TTC549 (cell line): ENCODE results near the gene PDLIM7.

Experiments
- FAIRE-seq: peaks from 2 replicates; lab custom pipeline; 2012; peaks lifted over from hg19 to GRCh38; lab: Jason Lieb, UNC

Gene PDLIM7

GRCh38 chr5:177456591-177456964 lies 40.8 kb downstream of the PDLIM7 start:
- no peak for FAIRE-seq

GRCh38 chr5:177455661-177456590 lies 41.5 kb downstream of the PDLIM7 start:
- no peak for FAIRE-seq

GRCh38 chr5:177455036-177455660 lies 42.3 kb downstream of the PDLIM7 start:
- no peak for FAIRE-seq

- FAIRE-seq = no peak
Measured at GRCh38 chr5:177454397-177455035, 42.9 kb downstream of the PDLIM7 start.

- no peak for FAIRE-seq
Measured at GRCh38 chr5:177453852-177454396, 43.5 kb downstream of the PDLIM7 start.

- FAIRE-seq = no peak
Measured at GRCh38 chr5:177452688-177453638, 44.4 kb downstream of the PDLIM7 start.

GRCh38 chr5:177450667-177451424 lies 46.6 kb downstream of the PDLIM7 start:
- no peak for FAIRE-seq

GRCh38 chr5:177449140-177450061 lies 48.0 kb downstream of the PDLIM7 start:
- no peak for FAIRE-seq

- no peak for FAIRE-seq
Measured at GRCh38 chr5:177448244-177448950, 49.0 kb downstream of the PDLIM7 start.

- FAIRE-seq = no peak
Measured at GRCh38 chr5:177447611-177448243, 49.7 kb downstream of the PDLIM7 start.

- no peak for FAIRE-seq
Measured at GRCh38 chr5:177447066-177447610, 50.3 kb downstream of the PDLIM7 start.

- no peak for FAIRE-seq
Measured at GRCh38 chr5:177446200-177447065, 51.0 kb downstream of the PDLIM7 start, which contains the start of gene PRR7. Gene PRR7, plus strand, starts transcription at chr5:177446814. Its CDS starts 8,254 bp downstream, at chr5:177455068.

- FAIRE-seq = no peak
Measured at GRCh38 chr5:177445917-177446199, 51.5 kb downstream of the PDLIM7 start.

- no peak for FAIRE-seq
Measured at GRCh38 chr5:177445052-177445916, 52.1 kb downstream of the PDLIM7 start.

GRCh38 chr5:177444106-177445051 lies 53.0 kb downstream of the PDLIM7 start:
- FAIRE-seq = no peak
